Transverse colon (tissue), 4 donors: ENCODE results near the gene SH3PXD2B. TPM values are rescaled to one million over a fixed set of nuclear protein-coding genes. Genes with fewer than 3 reads are reported as not detected.
"Not testable (repeated sequence)": the region's sequence is repeated elsewhere in the genome, so short reads cannot be mapped to it uniquely, and the experiment has no call there.

Experiments
- DNase-seq: peaks from one replicate; pipeline ENCODE4 v3.0.0-alpha.2; 2019
- H3K27ac ChIP-seq, 4 donors: fragments of 200-600 bp; sonication (generic); 2 replicates each; pipeline ENCODE4 v1.5.1; 2016 to 2018; ENCODE audit warnings: inconsistent platforms in 4 of 4
- H3K27me3 ChIP-seq: fragments of 200-600 bp; sonication (generic); 2 replicates; pipeline ENCODE4 v1.5.1; 2017; ENCODE audit warnings: inconsistent platforms
- H3K36me3 ChIP-seq, 4 donors: fragments of 200-600 bp; sonication (generic); 2 replicates each; pipeline ENCODE4 v1.5.1; 2017 to 2019; ENCODE audit warnings: inconsistent platforms in 4 of 4
- H3K4me1 ChIP-seq, 4 donors: fragments of 200-600 bp; sonication (generic); 2 replicates each; pipeline ENCODE4 v1.5.1; 2017 to 2020; ENCODE audit warnings: inconsistent platforms in 4 of 4
- H3K4me3 ChIP-seq, 4 donors: fragments of 200-600 bp; sonication (generic); 1 replicate in 1 of 4; 2 replicates in 3 of 4; pipeline versions ENCODE4 v1.5.1 to v1.6.1; 2017 to 2019; ENCODE audit warnings: inconsistent platforms in 4 of 4
- H3K9me3 ChIP-seq, 2 donors: fragments of 200-600 bp; sonication (generic); 2 replicates each; pipeline ENCODE4 v1.5.1; 2017 to 2019; ENCODE audit warnings: inconsistent platforms in 2 of 2
- CTCF ChIP-seq, 5 experiments: fragments of 200-600 bp in 3 of 5; fragments of 450-650 bp in 2 of 5; sonication (generic) in 3 of 5; IDR thresholded peaks; 1 replicate in 2 of 5; 2 replicates in 3 of 5; pipeline ENCODE4 v1.5.1; 2016 to 2017; ENCODE audit warnings: antibody characterized with exemption in 5 of 5, inconsistent platforms in 3 of 5, mild to moderate bottlenecking in 2 of 5, moderate library complexity in 1 of 5
- EP300 ChIP-seq: sonication (generic); formaldehyde crosslinking; IDR thresholded peaks from one replicate; pipeline ENCODE4 v1.6.1; 2017; ENCODE audit warnings: antibody characterized with exemption, low read depth
- POLR2A ChIP-seq: fragments of 450-650 bp; IDR thresholded peaks from one replicate; pipeline ENCODE4 v1.6.1; 2016; ENCODE audit warnings: antibody characterized with exemption, mild to moderate bottlenecking, moderate library complexity
- POLR2AphosphoS5 ChIP-seq, 3 donors: sonication (generic); formaldehyde crosslinking; IDR thresholded peaks; one replicate each; pipeline ENCODE4 v1.6.1; 2016; ENCODE audit warnings: antibody characterized with exemption in 3 of 3
- WGBS, 2 donors: methylation state at CpG; one replicate each; pipeline ENCODE4 v1.1.5; 2018; ENCODE audit warnings: low coverage in 1 of 2; 5-methylcytosine and 5-hydroxymethylcytosine counted together
- in situ Hi-C, 4 donors: fragments of 200-750 bp; cut with MboI; loops; one replicate each; pipeline versions ENCODE4 v1.15.0 to v1.15.1; 2017; ENCODE audit warnings: low sequenced_read_pairs in 3 of 4, low pct_ligation_motif_present in 1 of 4, low pct_unique_long_range_greater_than_20kb in 1 of 4
- intact Hi-C: fragments of 100-400 bp; cut with DNase I; formaldehyde crosslinking; loops from one replicate; pipeline ENCODE4 v1.15.1; 2023; ENCODE audit warnings: low total_unique reads
- total RNA-seq, 4 donors: library from RNA; depleted of rRNA; stranded (reverse); fragments of >200 nt; gene quantifications; one replicate each; pipeline ENCODE4 v1.1.0, GENCODE V29; 2016

Gene SH3PXD2B
- total RNA-seq, 4 donors from 2014 or later: 10.2 to 26.6 (median 14.6) TPM

- peak; percentile 67 for DNase-seq
- Histone ChIP-seq H3K4me1 (peaks cover 0 to 5% (median 4%) of the 10 kb centered on the region in 4 donors), H3K9me3 (no peaks in the 10 kb centered on the region), H3K27ac (no peak overlapping the region), H3K27me3 (no peaks in the 10 kb centered on the region), H3K4me3 (no peak overlapping the region), H3K36me3 (no peaks in the 10 kb centered on the region)
- no peak for TF ChIP-seq POLR2A
- no peak for TF ChIP-seq EP300
- TF ChIP-seq POLR2AphosphoS5 (IDR thresholded peaks at IDR 0.05): peak in 2 of 3 donors; percentile 9 to 26
- TF ChIP-seq CTCF (IDR thresholded peaks at IDR 0.05): peak; percentile 76 to 86 (median 84)
- in situ Hi-C loops (loop anchor here in 3 of 4 donors (10.0 to 25.0 kb wide), 3 partner anchors 178 to 188 kb away; no protein-coding TSS in a partner anchor), intact Hi-C loops (loop anchor here (5.0 kb wide), 1 partner anchor 106 kb away; the partner anchor contains the start of gene STK10)
- WGBS, 2 donors: 38 to 46% methylated on average over 1 to 5 of the region's 5 CpGs
Observed at GRCh38 chr5:172293054-172293744, 161.1 kb downstream of the SH3PXD2B start.

GRCh38 chr5:172291837-172292236 lies 162.5 kb downstream of the SH3PXD2B start:
- not testable (repeated sequence) for H3K27me3 ChIP-seq, DNase-seq, H3K9me3 ChIP-seq, H3K27ac ChIP-seq, H3K4me3 ChIP-seq, H3K36me3 ChIP-seq, H3K4me1 ChIP-seq
- in situ Hi-C loops: loop anchor here in 3 of 4 donors (10.0 to 25.0 kb wide), 3 partner anchors 177 to 187 kb away; no protein-coding TSS in a partner anchor
- 80 to 100% methylated on average over 1 to 5 of the region's 5 CpGs for WGBS, 2 donors
- intact Hi-C loops: loop anchor here (5.0 kb wide), 1 partner anchor 105 kb away; the partner anchor contains the start of gene STK10

- in situ Hi-C loops: loop anchor here in 2 of 4 donors (10.0 to 25.0 kb wide), 3 partner anchors 94 to 184 kb away; partner anchors contain the start of gene EFCAB9 (in 1 of the 2)
- intact Hi-C loops: no loop called here
Observed at GRCh38 chr5:172288465-172288864, 165.9 kb downstream of the SH3PXD2B start.

GRCh38 chr5:172287140-172287539 lies 167.2 kb downstream of the SH3PXD2B start:
- H3K9me3 ChIP-seq, H3K36me3 ChIP-seq, H3K4me3 ChIP-seq, H3K27ac ChIP-seq, intact Hi-C loops, H3K27me3 ChIP-seq, DNase-seq: not testable (repeated sequence)
- H3K4me1 ChIP-seq: peaks cover 0 to 14% (median 8%) of the 10 kb centered on the region in 4 donors
- in situ Hi-C loops: loop anchor here in 2 of 4 donors (10.0 to 25.0 kb wide), 3 partner anchors 92 to 182 kb away; partner anchors contain the start of gene EFCAB9 (in 1 of the 2)
- WGBS, 2 donors: 20 to 82% methylated on average over 1 to 3 of the region's 3 CpGs

More at GRCh38 chr5:172288465-172288864, 165.9 kb downstream of the SH3PXD2B start:
- Histone ChIP-seq H3K4me3 (no peak overlapping the region), H3K27ac (no peak overlapping the region), H3K36me3 (no peaks in the 10 kb centered on the region), H3K4me1 (peaks cover 0 to 11% (median 7%) of the 10 kb centered on the region in 4 donors), H3K27me3 (no peaks in the 10 kb centered on the region), H3K9me3 (no peaks in the 10 kb centered on the region)
- no peak for TF ChIP-seq POLR2AphosphoS5 (IDR thresholded peaks at IDR 0.05)
- no peak for TF ChIP-seq POLR2A
- no peak for TF ChIP-seq EP300
- TF ChIP-seq CTCF (IDR thresholded peaks at IDR 0.05): no peak
- DNase-seq: no peak
- WGBS, 2 donors: 98% methylated on average over 4 of the region's 4 CpGs; no CpG with 5 or more reads in 1 of the 2 donors
